IMR-90 (cell line): ENCODE data around the gene FAF2.

Experiments used
- CEBPB ChIP-seq: IDR thresholded peaks from 2 replicates; pipeline ENCODE4 v1.6.1; 2012; ENCODE audit warnings: low read depth, low read length, improper control_type of control experiment
- CTCF ChIP-seq: conservative IDR thresholded peaks from 2 replicates; pipeline ENCODE4 v1.5.1; 2012; ENCODE audit warnings: mild to moderate bottlenecking, low read depth, low read length, improper control_type of control experiment
- MAFK ChIP-seq: IDR thresholded peaks from 2 replicates; pipeline ENCODE4 v1.6.1; 2012; ENCODE audit warnings: low read depth, low read length, improper control_type of control experiment
- NFE2L2 ChIP-seq: fragments of 150-350 bp; IDR thresholded peaks from 2 replicates; pipeline ENCODE4 v1.6.1; 2016; ENCODE audit warnings: low read depth, mild to moderate bottlenecking, low read length
- POLR2A ChIP-seq: IDR thresholded peaks from 2 replicates; pipeline ENCODE4 v1.6.1; 2012; ENCODE audit warnings: mild to moderate bottlenecking, low read depth, low read length
- RAD21 ChIP-seq: IDR thresholded peaks from 2 replicates; pipeline ENCODE4 v1.6.1; 2012; ENCODE audit warnings: low read length, improper control_type of control experiment
- RCOR1 ChIP-seq: IDR thresholded peaks from 2 replicates; pipeline ENCODE4 v1.6.1; 2012; ENCODE audit warnings: mild to moderate bottlenecking, low read length, improper control_type of control experiment; ENCODE audit not compliant: insufficient replicate concordance
- RFX5 ChIP-seq: IDR thresholded peaks from 2 replicates; pipeline ENCODE4 v1.8.0; 2012; ENCODE audit warnings: low read depth, mild to moderate bottlenecking, low read length, moderate library complexity
- SMC3 ChIP-seq: fragments of 150-350 bp; IDR thresholded peaks from 2 replicates; pipeline ENCODE4 v1.6.1; 2016; ENCODE audit warnings: low read depth, mild to moderate bottlenecking, antibody characterized with exemption, low read length, moderate library complexity
- USF2 ChIP-seq: fragments of 150-350 bp; IDR thresholded peaks from 2 replicates; pipeline ENCODE4 v1.6.1; 2017; ENCODE audit warnings: mild to moderate bottlenecking, antibody characterized with exemption, low read length, low read depth

GRCh38 chr5:176552332-176552869 is 104.2 kb downstream of the FAF2 start:
- TF ChIP-seq CTCF (no peak), CEBPB (no peak), POLR2A (no peak), RFX5 (no peak), RAD21 (no peak), USF2 (no peak), MAFK (no peak), RCOR1 (no peak), SMC3 (no peak), NFE2L2 (no peak)
